H9 (cell line): ENCODE measurements around the gene CFAP54. TPM values are rescaled to one million over a fixed set of nuclear protein-coding genes. Genes with fewer than 3 reads are reported as not detected.

Experiments used
- DNase-seq: peaks from one replicate; pipeline ENCODE4 v3.0.0-alpha.2; 2017
- H2AFZ ChIP-seq: one replicate; pipeline ENCODE4 v1.6.1; 2013; ENCODE audit warnings: mild to moderate bottlenecking, low read length, control low read depth, moderate library complexity
- H2AK5ac ChIP-seq: 2 replicates; pipeline ENCODE4 v1.6.1; 2013; ENCODE audit warnings: low read length, control low read depth, mixed read lengths; ENCODE audit not compliant: insufficient read length
- H2BK120ac ChIP-seq: one replicate; pipeline ENCODE4 v1.6.1; 2013; ENCODE audit warnings: low read depth, mild to moderate bottlenecking, low read length, control low read depth, inconsistent platforms; ENCODE audit not compliant: poor library complexity, severe bottlenecking
- H2BK12ac ChIP-seq: 2 replicates; pipeline ENCODE4 v1.6.1; 2013; ENCODE audit warnings: low read length, control low read depth, mixed read lengths, low read depth; ENCODE audit not compliant: insufficient read length
- H2BK15ac ChIP-seq: 2 replicates; pipeline ENCODE4 v1.6.1; 2013; ENCODE audit warnings: low read depth, low read length, control low read depth
- H2BK20ac ChIP-seq: one replicate; pipeline ENCODE4 v1.6.1; 2013; ENCODE audit warnings: low read depth, mild to moderate bottlenecking, low read length, control low read depth, inconsistent platforms; ENCODE audit not compliant: poor library complexity, severe bottlenecking
- H2BK5ac ChIP-seq: 2 replicates; pipeline ENCODE4 v1.6.1; 2013; ENCODE audit warnings: low read length, control low read depth, mixed read lengths; ENCODE audit not compliant: insufficient read length
- H3K14ac ChIP-seq: 2 replicates; pipeline ENCODE4 v1.6.1; 2013; ENCODE audit warnings: low read length, control low read depth; ENCODE audit not compliant: insufficient read depth
- H3K18ac ChIP-seq: 2 replicates; pipeline ENCODE4 v1.6.1; 2013; ENCODE audit warnings: low read depth, mild to moderate bottlenecking, mixed read lengths, low read length, control low read depth; ENCODE audit not compliant: insufficient read length
- H3K23ac ChIP-seq: 2 replicates; pipeline ENCODE4 v1.6.1; 2013; ENCODE audit warnings: low read length, control low read depth, mixed read lengths, low read depth; ENCODE audit not compliant: insufficient read length
- H3K23me2 ChIP-seq: 2 replicates; pipeline ENCODE4 v1.6.1; 2013; ENCODE audit warnings: low read depth, mild to moderate bottlenecking, mixed read lengths, low read length, control low read depth; ENCODE audit not compliant: insufficient read length, poor library complexity, severe bottlenecking
- H3K27ac ChIP-seq: 2 replicates; pipeline ENCODE4 v1.5.1; 2013; ENCODE audit warnings: low read length, control low read depth, mixed read lengths, low read depth; ENCODE audit not compliant: insufficient read length
- H3K27me3 ChIP-seq: 2 replicates; pipeline ENCODE4 v1.6.1; 2013; ENCODE audit warnings: low read length, control low read depth, inconsistent platforms; ENCODE audit not compliant: insufficient read depth
- H3K4ac ChIP-seq: 2 replicates; pipeline ENCODE4 v1.6.1; 2013; ENCODE audit warnings: low read depth, mild to moderate bottlenecking, control low read depth, inconsistent platforms, low read length, moderate library complexity
- H3K4me1 ChIP-seq: 2 replicates; pipeline ENCODE4 v1.6.1; 2013; ENCODE audit warnings: low read length, control low read depth, inconsistent platforms; ENCODE audit not compliant: insufficient read depth
- H3K4me2 ChIP-seq: 2 replicates; pipeline ENCODE4 v1.6.1; 2013; ENCODE audit warnings: low read length, control low read depth, mixed read lengths; ENCODE audit not compliant: insufficient read length, insufficient read depth
- H3K56ac ChIP-seq: 2 replicates; pipeline ENCODE4 v1.6.1; 2013; ENCODE audit warnings: low read depth, mild to moderate bottlenecking, mixed read lengths, low read length, control low read depth; ENCODE audit not compliant: insufficient read length
- H3K79me1 ChIP-seq: 2 replicates; pipeline ENCODE4 v1.6.1; 2013; ENCODE audit warnings: low read depth, mild to moderate bottlenecking, moderate library complexity, low read length, control low read depth, inconsistent platforms; ENCODE audit not compliant: insufficient read depth, poor library complexity, severe bottlenecking
- H3K79me2 ChIP-seq: 2 replicates; pipeline ENCODE4 v1.6.1; 2013; ENCODE audit warnings: low read length, control low read depth, inconsistent platforms; ENCODE audit not compliant: insufficient read depth
- H3K9ac ChIP-seq: 2 replicates; pipeline ENCODE4 v1.6.1; 2013; ENCODE audit warnings: low read length, control low read depth, mixed read lengths; ENCODE audit not compliant: insufficient read length; ENCODE audit errors: extremely low read depth
- H3K9me3 ChIP-seq: one replicate; pipeline ENCODE4 v1.6.1; 2013; ENCODE audit warnings: low read depth, low read length, inconsistent platforms; ENCODE audit not compliant: control insufficient read depth
- H3T11ph ChIP-seq: one replicate; pipeline ENCODE4 v1.6.1; 2013; ENCODE audit warnings: mild to moderate bottlenecking, low read length, control low read depth, inconsistent platforms
- H4K20me1 ChIP-seq: one replicate; pipeline ENCODE4 v1.6.1; 2013; ENCODE audit not compliant: control insufficient read depth, insufficient read length, insufficient read depth
- H4K5ac ChIP-seq: 2 replicates; pipeline ENCODE4 v1.6.1; 2013; ENCODE audit warnings: low read depth, mild to moderate bottlenecking, mixed read lengths, low read length, control low read depth; ENCODE audit not compliant: insufficient read length
- H4K8ac ChIP-seq: replicated peaks from 2 replicates; pipeline ENCODE4 v1.6.1; 2013; ENCODE audit warnings: low read length, control low read depth, mixed read lengths, low read depth; ENCODE audit not compliant: insufficient read length
- H4K91ac ChIP-seq: 2 replicates; pipeline ENCODE4 v1.6.1; 2013; ENCODE audit warnings: low read depth, mild to moderate bottlenecking, moderate library complexity, mixed read lengths, low read length, control low read depth; ENCODE audit not compliant: insufficient read length
- H3K27ac Mint-ChIP-seq, 3 experiments: 2 replicates in 2 of 3; 3 replicates in 1 of 3; pipeline ENCODE4 v1.8.0; 2020 to 2021; ENCODE audit warnings: mixed read lengths in 3 of 3, mild to moderate bottlenecking in 1 of 3, moderate library complexity in 1 of 3
- H3K27me3 Mint-ChIP-seq: 2 replicates; pipeline ENCODE4 v1.8.0; 2021; ENCODE audit warnings: low read depth, mild to moderate bottlenecking, moderate library complexity, mixed read lengths
- H3K36me3 Mint-ChIP-seq, 3 experiments: 2 replicates in 2 of 3; 3 replicates in 1 of 3; pipeline ENCODE4 v1.8.0; 2020 to 2021; ENCODE audit warnings: low read depth in 3 of 3, mixed read lengths in 3 of 3; ENCODE audit not compliant: insufficient read depth in 1 of 3
- H3K4me1 Mint-ChIP-seq, 2 experiments: 2 replicates each; pipeline ENCODE4 v1.8.0; 2020; ENCODE audit warnings: mixed read lengths in 2 of 2
- H3K4me3 Mint-ChIP-seq, 2 experiments: 2 replicates in 1 of 2; 3 replicates in 1 of 2; pipeline ENCODE4 v1.8.0; 2020 to 2021; ENCODE audit warnings: mild to moderate bottlenecking in 2 of 2, mixed read lengths in 2 of 2, moderate library complexity in 1 of 2
- H3K9me3 Mint-ChIP-seq, 2 experiments: 2 replicates in 1 of 2; 3 replicates in 1 of 2; pipeline ENCODE4 v1.8.0; 2020; ENCODE audit warnings: mild to moderate bottlenecking in 2 of 2, mixed read lengths in 2 of 2, moderate library complexity in 1 of 2
- CTCF ChIP-seq: fragments of 200-600 bp; sonication (generic); conservative IDR thresholded peaks from 3 replicates; pipeline ENCODE4 v1.8.0; 2021; ENCODE audit warnings: antibody characterized with exemption, mild to moderate bottlenecking
- total RNA-seq: library from RNA; stranded (reverse); gene quantifications from 2 replicates; pipeline ENCODE4 v1.2.1, GENCODE V29; 2021

The CFAP54 gene
- total RNA-seq, 1 experiment from 2014 or later = 0.24 TPM

- H3K79me1 ChIP-seq = no peaks in the 10 kb centered on the region
- H2AFZ ChIP-seq = no peak overlapping the region
- H3K56ac ChIP-seq = no peak overlapping the region
- no peak overlapping the region for H3K23ac ChIP-seq
- H3K9ac ChIP-seq = no peak overlapping the region
- no peak overlapping the region for H2BK12ac ChIP-seq
- no peak overlapping the region for H3K4me2 ChIP-seq
- no peak overlapping the region for H4K8ac ChIP-seq
- DNase-seq = no peak
- H3K27me3 ChIP-seq = no peaks in the 10 kb centered on the region
- no peak overlapping the region for H3K18ac ChIP-seq
- Mint-ChIP-seq H3K27me3 (no peaks in the 10 kb centered on the region), H3K9me3 (no peaks in the 10 kb centered on the region), H3K4me1 (peaks cover 3 to 4% of the 10 kb centered on the region in 2 experiments; a peak in 1 of 4 replicates), H3K36me3 (no peaks in the 10 kb centered on the region), H3K4me3 (no peak overlapping the region), H3K27ac (no peak overlapping the region; a peak in 1 of 7 replicates)
- H4K20me1 ChIP-seq = no peaks in the 10 kb centered on the region
- H2BK120ac ChIP-seq = no peak overlapping the region
- no peak overlapping the region for H4K5ac ChIP-seq
- H2AK5ac ChIP-seq = no peak overlapping the region
- H3K79me2 ChIP-seq = no peaks in the 10 kb centered on the region
- H2BK5ac ChIP-seq = no peak overlapping the region
- no peak overlapping the region for H3K27ac ChIP-seq
- H3K9me3 ChIP-seq = no peaks in the 10 kb centered on the region
- H2BK20ac ChIP-seq = no peak overlapping the region
- H3K4me1 ChIP-seq = no peaks in the 10 kb centered on the region
- no peak overlapping the region for H3T11ph ChIP-seq
- H3K4ac ChIP-seq = no peak overlapping the region
- no peak overlapping the region for H2BK15ac ChIP-seq
- TF ChIP-seq CTCF = no peak
- no peak overlapping the region for H4K91ac ChIP-seq
- no peak overlapping the region for H3K14ac ChIP-seq
- no peaks in the 10 kb centered on the region for H3K23me2 ChIP-seq
Measured at GRCh38 chr12:96454396-96454795, 35.0 kb upstream of the CFAP54 start.
